ENCODE data around the gene FHL2. TPM values are rescaled to one million over a fixed set of nuclear protein-coding genes. Genes with fewer than 3 reads are reported as not detected.

FHL2 gene
- total and polyA plus RNA-seq, 9 of the 15 experiments (the other 6 are each of a cell fraction or from before 2014, with no cell fraction given) = 7.5 to 33.1 (median 23.9) TPM

DNA sequence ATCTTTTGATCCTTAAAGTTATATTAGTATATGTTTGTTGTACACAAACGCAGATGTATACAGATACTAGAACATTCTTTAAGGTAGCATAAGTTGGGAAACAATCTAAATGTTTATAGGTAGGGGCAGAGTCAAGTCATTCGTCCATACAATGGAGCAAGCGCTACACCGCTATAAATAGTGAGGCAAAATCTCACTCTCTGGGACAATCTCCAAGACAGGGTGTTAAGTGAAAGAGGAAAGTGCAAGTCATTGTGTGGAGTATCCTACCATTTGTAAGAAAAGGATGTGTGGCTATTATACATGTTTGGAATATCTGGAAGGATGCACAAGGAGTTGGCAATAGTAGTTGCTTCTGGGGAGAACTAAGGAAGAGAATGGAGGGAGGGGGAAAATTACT is 16.2 kb upstream of the FHL2 start (continued):
- peak; percentile 62; the same call in 1 of the 2 replicates for TF ChIP-seq NFE2L1 (tag; IDR thresholded peaks at IDR 0.05; ENCODE audit: borderline replicate concordance, low read depth)
- TF ChIP-seq FOXJ3 (CRISPR knock-in tag; IDR thresholded peaks at IDR 0.05) = no peak
- TF ChIP-seq ZNF316 (IDR thresholded peaks at IDR 0.05) = peak; percentile 77
- no peak for TF ChIP-seq RBM17 (IDR thresholded peaks at IDR 0.05; ENCODE audit: borderline replicate concordance, low read depth, low read length)
- TF ChIP-seq ZNF707 (CRISPR knock-in tag; conservative IDR thresholded peaks at IDR 0.05) = no peak
- TF ChIP-seq CEBPB (tag; IDR thresholded peaks at IDR 0.05) = no peak
- TF ChIP-seq SRSF3 (IDR thresholded peaks at IDR 0.05; ENCODE audit: insufficient read depth, low read length) = no peak
- TF ChIP-seq PHF21A (IDR thresholded peaks at IDR 0.05; ENCODE audit: borderline replicate concordance, low read depth) = no peak
- no peak for TF ChIP-seq FOXK1 (CRISPR knock-in tag; IDR thresholded peaks at IDR 0.05; ENCODE audit: borderline replicate concordance)
- no peak for TF ChIP-seq TFAM (CRISPR knock-in tag; conservative IDR thresholded peaks at IDR 0.05)
- no peak for TF ChIP-seq RHOXF2B (CRISPR knock-in tag; conservative IDR thresholded peaks at IDR 0.05)

DNA sequence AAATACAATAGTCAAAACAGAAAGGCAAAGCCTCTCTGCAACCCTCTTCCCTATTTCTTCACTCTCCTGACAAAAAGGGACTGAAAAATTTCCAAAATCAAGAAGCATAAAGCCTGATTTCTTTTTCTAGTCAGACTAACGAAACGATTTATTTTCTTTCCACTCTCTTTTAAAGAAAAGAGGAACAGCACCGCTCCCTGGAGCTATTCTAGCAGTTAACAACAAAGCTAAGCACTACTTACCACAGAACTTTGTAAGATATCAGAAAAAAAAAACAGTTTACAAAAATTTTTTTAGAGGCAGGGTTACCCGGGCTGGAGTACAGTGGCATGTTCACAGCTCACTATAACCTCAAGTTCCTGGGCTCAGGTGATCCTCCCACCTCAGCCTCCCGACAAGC is 14.4 kb upstream of the FHL2 start:
- no peak overlapping the region for H3K4me2 ChIP-seq (ENCODE audit: insufficient read depth, low read length)
- intact Hi-C loops (cut with micrococcal nuclease) (no loop called here), in situ Hi-C loops (cut with MboI) (no loop called here)
- no peaks in the 10 kb centered on the region for H3K9me3 ChIP-seq (replicated peaks; ENCODE audit: control insufficient read depth, insufficient read depth, low read depth, low read length)
- peak overlapping the region; percentile 72 for H2AFZ ChIP-seq (ENCODE audit: low read depth, low read length)
- no peaks in the 10 kb centered on the region for H3K36me3 ChIP-seq (ENCODE audit: control insufficient read depth, insufficient read depth, low read length)
- DNase-seq (ENCODE audit: extremely low read depth in 1 of 4, low spot score in 3 of 4) = no peak
- H3K9me1 ChIP-seq (ENCODE audit: control insufficient read depth, insufficient read depth, low read length) = no peaks in the 10 kb centered on the region
- no peak overlapping the region for H3K27ac ChIP-seq (ENCODE audit: extremely low read depth, low read depth, low read length)
- TF ChIP-seq CTBP1 (IDR thresholded peaks at IDR 0.05; ENCODE audit: borderline replicate concordance) (no peak), ZNF551 (CRISPR knock-in tag; IDR thresholded peaks at IDR 0.05) (no peak), HMG20A (CRISPR knock-in tag; conservative IDR thresholded peaks at IDR 0.05) (no peak), SPI1 (IDR thresholded peaks at IDR 0.05; ENCODE audit: borderline replicate concordance, low read depth, low read length) (peak; percentile 50; the same call in 1 of the 2 replicates)
- TF ChIP-seq, protein P1, sequence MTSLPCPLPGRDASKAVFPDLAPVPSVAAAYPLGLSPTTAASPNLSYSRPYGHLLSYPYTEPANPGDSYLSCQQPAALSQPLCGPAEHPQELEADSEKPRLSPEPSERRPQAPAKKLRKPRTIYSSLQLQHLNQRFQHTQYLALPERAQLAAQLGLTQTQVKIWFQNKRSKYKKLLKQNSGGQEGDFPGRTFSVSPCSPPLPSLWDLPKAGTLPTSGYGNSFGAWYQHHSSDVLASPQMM (CRISPR knock-in tag; IDR thresholded peaks at IDR 0.05) = no peak
- TF ChIP-seq, protein P2, sequence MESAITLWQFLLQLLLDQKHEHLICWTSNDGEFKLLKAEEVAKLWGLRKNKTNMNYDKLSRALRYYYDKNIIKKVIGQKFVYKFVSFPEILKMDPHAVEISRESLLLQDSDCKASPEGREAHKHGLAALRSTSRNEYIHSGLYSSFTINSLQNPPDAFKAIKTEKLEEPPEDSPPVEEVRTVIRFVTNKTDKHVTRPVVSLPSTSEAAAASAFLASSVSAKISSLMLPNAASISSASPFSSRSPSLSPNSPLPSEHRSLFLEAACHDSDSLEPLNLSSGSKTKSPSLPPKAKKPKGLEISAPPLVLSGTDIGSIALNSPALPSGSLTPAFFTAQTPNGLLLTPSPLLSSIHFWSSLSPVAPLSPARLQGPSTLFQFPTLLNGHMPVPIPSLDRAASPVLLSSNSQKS (CRISPR knock-in tag; IDR thresholded peaks at IDR 0.05) = no peak
- TF ChIP-seq, protein P3, sequence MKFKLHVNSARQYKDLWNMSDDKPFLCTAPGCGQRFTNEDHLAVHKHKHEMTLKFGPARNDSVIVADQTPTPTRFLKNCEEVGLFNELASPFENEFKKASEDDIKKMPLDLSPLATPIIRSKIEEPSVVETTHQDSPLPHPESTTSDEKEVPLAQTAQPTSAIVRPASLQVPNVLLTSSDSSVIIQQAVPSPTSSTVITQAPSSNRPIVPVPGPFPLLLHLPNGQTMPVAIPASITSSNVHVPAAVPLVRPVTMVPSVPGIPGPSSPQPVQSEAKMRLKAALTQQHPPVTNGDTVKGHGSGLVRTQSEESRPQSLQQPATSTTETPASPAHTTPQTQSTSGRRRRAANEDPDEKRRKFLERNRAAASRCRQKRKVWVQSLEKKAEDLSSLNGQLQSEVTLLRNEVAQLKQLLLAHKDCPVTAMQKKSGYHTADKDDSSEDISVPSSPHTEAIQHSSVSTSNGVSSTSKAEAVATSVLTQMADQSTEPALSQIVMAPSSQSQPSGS (CRISPR knock-in tag; IDR thresholded peaks at IDR 0.05) = no peak
- H3K9ac ChIP-seq (ENCODE audit: insufficient read depth in 1 of 2, low read depth in 2 of 2, low read length in 2 of 2) = no peak overlapping the region
- ChIA-PET POLR2A (interaction anchor here (2.2 kb wide), 1 partner anchor 9 kb away, joined by 9 read pairs; no protein-coding TSS in a partner anchor), CTCF (ENCODE audit: low intra/inter-chr PET ratio) (no interaction called here)
- H3K79me2 ChIP-seq (ENCODE audit: control insufficient read depth, insufficient read depth, low read length) = no peaks in the 10 kb centered on the region
- no peaks in the 10 kb centered on the region for H4K20me1 ChIP-seq (replicated peaks; ENCODE audit: control insufficient read depth, insufficient read depth, low read length)
- WGBS (ENCODE audit: insufficient coverage, low coverage, missing lambda C conversion rate) = 35% methylated on average over 5 of the region's 5 CpGs
- no peak overlapping the region for H3K4me3 ChIP-seq
- peaks cover 3 to 9% of the 10 kb centered on the region in 2 experiments; a peak in 3 of 5 replicates for H3K4me1 ChIP-seq (replicated peaks in 1 of 2; ENCODE audit: control insufficient read depth in 2 of 2, insufficient read depth in 2 of 2, low read length in 2 of 2)
- BruUV-seq (replicated peaks) = no TSS peak
- FAIRE-seq = no peak
- no peak for ATAC-seq
- H3K27me3 ChIP-seq (ENCODE audit: control insufficient read depth in 2 of 2, insufficient read depth in 2 of 2, low read length in 2 of 2) = peaks cover 0 to 5% of the 10 kb centered on the region in 2 experiments; a peak in 1 of 5 replicates
